ENCODE data around the gene TIMM10. TPM values are rescaled to one million over a fixed set of nuclear protein-coding genes. Genes with fewer than 3 reads are reported as not detected.

The TIMM10 gene
- total and polyA plus RNA-seq, 8 donors: 1.7 to 79.6 (median 48.9) TPM

DNA sequence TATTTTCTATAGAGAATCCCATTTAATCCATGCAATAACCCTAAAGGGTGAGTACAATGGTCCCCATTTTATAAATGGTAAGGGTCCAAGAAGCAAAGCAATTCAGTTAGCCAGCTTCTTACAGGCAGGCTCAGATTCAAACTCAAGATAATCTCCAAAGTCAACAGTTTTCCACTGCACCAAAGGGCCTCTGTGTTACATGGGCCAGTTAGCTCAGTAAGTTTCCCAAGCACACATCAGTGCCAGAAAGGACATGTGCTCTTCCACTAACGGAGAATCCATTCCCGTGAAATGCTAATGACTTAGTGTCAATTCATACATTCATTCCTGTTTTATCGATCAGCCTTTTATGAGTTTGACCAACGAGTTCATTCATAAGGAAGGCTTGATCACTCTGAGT is 26.0 kb downstream of the TIMM10 start:
- Histone ChIP-seq H3K4me1 (peaks cover 26 to 37% (median 28%) of the 10 kb centered on the region in 4 donors), H3K36me3 (peaks cover 0 to 49% (median 24%) of the 10 kb centered on the region in 4 donors), H3K27ac (no peak overlapping the region), H3K27me3 (no peaks in the 10 kb centered on the region), H3K9me3 (no peaks in the 10 kb centered on the region), H3K4me3 (no peak overlapping the region)
- WGBS, 5 donors: 71 to 86% (median 83%) methylated on average over 4 of the region's 4 CpGs
- intact Hi-C loops (cut with DNase I; ENCODE audit: low total_unique reads): no loop called here
- no peak for DNase-seq
- TF ChIP-seq EP300 (IDR thresholded peaks at IDR 0.05): no peak
- TF ChIP-seq POLR2A (IDR thresholded peaks at IDR 0.05): no peak
- TF ChIP-seq, protein P1, sequence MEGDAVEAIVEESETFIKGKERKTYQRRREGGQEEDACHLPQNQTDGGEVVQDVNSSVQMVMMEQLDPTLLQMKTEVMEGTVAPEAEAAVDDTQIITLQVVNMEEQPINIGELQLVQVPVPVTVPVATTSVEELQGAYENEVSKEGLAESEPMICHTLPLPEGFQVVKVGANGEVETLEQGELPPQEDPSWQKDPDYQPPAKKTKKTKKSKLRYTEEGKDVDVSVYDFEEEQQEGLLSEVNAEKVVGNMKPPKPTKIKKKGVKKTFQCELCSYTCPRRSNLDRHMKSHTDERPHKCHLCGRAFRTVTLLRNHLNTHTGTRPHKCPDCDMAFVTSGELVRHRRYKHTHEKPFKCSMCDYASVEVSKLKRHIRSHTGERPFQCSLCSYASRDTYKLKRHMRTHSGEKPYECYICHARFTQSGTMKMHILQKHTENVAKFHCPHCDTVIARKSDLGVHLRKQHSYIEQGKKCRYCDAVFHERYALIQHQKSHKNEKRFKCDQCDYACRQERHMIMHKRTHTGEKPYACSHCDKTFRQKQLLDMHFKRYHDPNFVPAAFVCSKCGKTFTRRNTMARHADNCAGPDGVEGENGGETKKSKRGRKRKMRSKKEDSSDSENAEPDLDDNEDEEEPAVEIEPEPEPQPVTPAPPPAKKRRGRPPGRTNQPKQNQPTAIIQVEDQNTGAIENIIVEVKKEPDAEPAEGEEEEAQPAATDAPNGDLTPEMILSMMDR (IDR thresholded peaks at IDR 0.05): no peak
- TF ChIP-seq POLR2AphosphoS5 (IDR thresholded peaks at IDR 0.05): no peak

DNA sequence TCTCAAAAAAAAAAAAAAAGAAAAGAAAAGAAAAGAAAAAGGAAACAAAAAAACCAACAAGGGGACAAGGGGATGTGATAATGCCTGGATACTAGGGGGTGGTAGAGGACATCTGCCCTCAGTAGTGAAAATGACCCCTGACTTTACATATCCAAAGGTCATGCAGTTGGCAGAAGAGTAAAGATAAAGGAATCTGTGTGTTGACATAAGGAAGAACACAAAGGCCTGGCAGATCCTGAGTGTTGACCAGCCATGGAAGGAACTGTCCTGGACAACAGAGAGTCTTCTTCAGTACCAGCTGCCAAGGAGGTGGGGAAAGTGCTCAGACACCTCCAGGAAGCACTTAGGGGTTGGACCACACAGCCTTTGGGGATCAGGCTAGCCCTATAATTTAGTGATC is 27.7 kb downstream of the TIMM10 start:
- intact Hi-C loops (cut with DNase I; ENCODE audit: low total_unique reads): no loop called here
- no peak for DNase-seq
- no peak overlapping the region for H3K4me3 ChIP-seq
- H3K4me1 ChIP-seq: peaks cover 37 to 53% (median 43%) of the 10 kb centered on the region in 4 donors
- H3K27ac ChIP-seq: peak overlapping the region in 1 of 5 donors; percentile 86
- H3K9me3 ChIP-seq: no peaks in the 10 kb centered on the region
- no peak for TF ChIP-seq EP300 (IDR thresholded peaks at IDR 0.05)
- TF ChIP-seq, protein P1 (IDR thresholded peaks at IDR 0.05): no peak
- no peak for TF ChIP-seq POLR2AphosphoS5 (IDR thresholded peaks at IDR 0.05)
- no peak for TF ChIP-seq POLR2A (IDR thresholded peaks at IDR 0.05)
- no peaks in the 10 kb centered on the region for H3K27me3 ChIP-seq
- H3K36me3 ChIP-seq: peaks cover 0 to 40% (median 24%) of the 10 kb centered on the region in 4 donors

DNA sequence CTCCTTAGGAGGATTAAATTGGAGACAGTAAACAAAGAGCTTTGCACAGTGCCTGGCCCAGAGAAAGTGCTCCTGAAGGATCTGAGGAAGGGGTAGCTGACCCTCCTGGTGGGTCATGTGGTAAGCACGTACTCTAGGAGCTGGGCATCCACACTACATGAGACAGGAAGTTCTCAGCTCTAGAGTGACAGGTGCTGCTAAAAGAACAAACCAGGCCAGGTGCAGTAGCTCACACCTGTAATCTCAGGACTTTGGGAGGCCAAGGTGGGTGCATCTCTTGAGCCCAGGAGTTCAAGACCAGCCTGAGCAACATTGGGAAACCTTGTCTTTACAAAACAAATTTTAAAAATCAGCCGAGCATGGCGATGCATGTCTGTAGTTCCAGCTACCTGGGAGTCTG is 28.2 kb downstream of the TIMM10 start:
- intact Hi-C loops (cut with DNase I; ENCODE audit: low total_unique reads): no loop called here
- H3K4me3 ChIP-seq: no peak overlapping the region
- WGBS, 5 donors: 76 to 85% (median 83%) methylated on average over 3 of the region's 3 CpGs
- H3K4me1 ChIP-seq: peaks cover 37 to 58% (median 45%) of the 10 kb centered on the region in 4 donors
- TF ChIP-seq EP300 (IDR thresholded peaks at IDR 0.05): no peak
- TF ChIP-seq, protein P1 (IDR thresholded peaks at IDR 0.05): no peak
- TF ChIP-seq POLR2AphosphoS5 (IDR thresholded peaks at IDR 0.05): no peak
- no peak for TF ChIP-seq POLR2A (IDR thresholded peaks at IDR 0.05)
- H3K27me3 ChIP-seq: no peaks in the 10 kb centered on the region
- H3K27ac ChIP-seq: peak overlapping the region; percentile 37 to 87 (median 84)
- DNase-seq: no peak
- peaks cover 0 to 38% (median 23%) of the 10 kb centered on the region in 4 donors for H3K36me3 ChIP-seq
- no peaks in the 10 kb centered on the region for H3K9me3 ChIP-seq

DNA sequence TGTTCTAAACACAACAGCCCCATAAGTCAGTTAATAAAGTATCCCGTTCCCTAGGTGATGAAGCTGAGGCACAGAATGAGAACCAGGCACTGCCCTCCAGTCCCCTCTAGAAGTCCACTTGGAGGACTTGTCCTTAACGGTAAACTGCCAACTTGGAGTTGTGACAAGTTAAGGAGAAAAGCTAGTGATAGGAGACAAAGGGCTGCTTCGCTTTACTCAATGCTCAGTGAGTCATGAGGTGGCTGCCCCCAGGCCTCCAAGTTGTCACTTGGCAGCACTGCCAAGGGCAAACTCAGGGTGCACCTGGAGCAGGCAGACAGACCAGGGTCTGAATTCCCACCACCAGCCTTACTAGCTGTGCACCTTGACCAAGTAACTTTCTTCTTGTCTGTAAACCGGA is 28.6 kb downstream of the TIMM10 start:
- peak overlapping the region; percentile 37 to 87 (median 84) for H3K27ac ChIP-seq

DNA sequence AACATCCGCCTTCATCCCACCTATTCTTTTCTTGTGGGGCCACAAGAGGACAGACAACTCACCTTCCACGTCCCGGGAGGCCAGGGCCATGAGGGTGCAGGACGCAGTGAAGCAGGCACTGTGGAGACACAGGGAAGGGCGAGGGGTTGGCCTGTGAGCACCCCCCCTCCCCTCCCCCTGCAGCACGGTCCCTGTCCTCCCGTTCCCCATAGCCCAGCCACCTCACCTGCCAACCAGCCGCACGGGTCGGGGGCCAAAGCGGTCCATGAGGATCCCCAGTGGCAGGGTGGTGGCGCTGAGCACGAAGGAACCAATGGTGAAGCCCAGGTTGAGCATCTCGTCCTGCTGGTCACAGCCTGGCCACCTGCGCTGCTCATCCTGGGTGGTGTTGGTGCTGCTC is 29.6 kb downstream of the TIMM10 start:
- 89 to 97% (median 92%) methylated on average over 9 to 15 of the region's 15 CpGs for WGBS, 5 donors
- no peaks in the 10 kb centered on the region for H3K27me3 ChIP-seq
- intact Hi-C loops (cut with DNase I; ENCODE audit: low total_unique reads): no loop called here
- no peak overlapping the region for H3K4me3 ChIP-seq
- H3K27ac ChIP-seq: peak overlapping the region; percentile 84 to 92 (median 86)
- TF ChIP-seq, protein P1 (IDR thresholded peaks at IDR 0.05): no peak
- TF ChIP-seq POLR2A (IDR thresholded peaks at IDR 0.05): no peak
- no peak for TF ChIP-seq EP300 (IDR thresholded peaks at IDR 0.05)
- TF ChIP-seq POLR2AphosphoS5 (IDR thresholded peaks at IDR 0.05): no peak
- no peaks in the 10 kb centered on the region for H3K9me3 ChIP-seq
- peaks cover under 1 to 36% (median 21%) of the 10 kb centered on the region in 4 donors for H3K36me3 ChIP-seq
- H3K4me1 ChIP-seq: peaks cover 37 to 63% (median 53%) of the 10 kb centered on the region in 4 donors
- DNase-seq: no peak

More for the DNA sequence above, 28.6 kb downstream of the TIMM10 start:
- no peak overlapping the region for H3K4me3 ChIP-seq
- H3K9me3 ChIP-seq: no peaks in the 10 kb centered on the region
- intact Hi-C loops (cut with DNase I; ENCODE audit: low total_unique reads): no loop called here
- peaks cover 0 to 38% (median 20%) of the 10 kb centered on the region in 4 donors for H3K36me3 ChIP-seq
- H3K4me1 ChIP-seq: peaks cover 37 to 59% (median 47%) of the 10 kb centered on the region in 4 donors
- peak; percentile 59 to 69 for DNase-seq
- WGBS, 5 donors: 36 to 59% (median 47%) methylated on average over 4 of the region's 4 CpGs
- no peaks in the 10 kb centered on the region for H3K27me3 ChIP-seq
- TF ChIP-seq POLR2AphosphoS5 (IDR thresholded peaks at IDR 0.05) (peak in 1 of 3 donors; percentile 25), POLR2A (IDR thresholded peaks at IDR 0.05) (no peak)

All from stomach (tissue), 9 donors.